ENCODE data around the gene WDFY1. TPM values are rescaled to one million over a fixed set of nuclear protein-coding genes. Genes with fewer than 3 reads are reported as not detected.

The WDFY1 gene
- total RNA-seq, 1 donor from 2014 or later, result 92.7 TPM

- no peak for FAIRE-seq
- peaks cover 6% of the 10 kb centered on the region for H3K36me3 ChIP-seq (ENCODE audit: control insufficient read depth, insufficient read depth, low read length)
- no peaks in the 10 kb centered on the region for H3K27me3 ChIP-seq (ENCODE audit: control insufficient read depth, insufficient read depth, low read length)
- DNase-seq (ENCODE audit: low read depth), result no peak
- H3K4me3 ChIP-seq (ENCODE audit: low read depth, low read length), result no peak overlapping the region
- TF ChIP-seq CTCF (IDR thresholded peaks at IDR 0.05; ENCODE audit: insufficient read depth, low read length, severe bottlenecking), result no peak
Measured at GRCh38 chr2:223905996-223906395, 39.1 kb downstream of the WDFY1 start.

GRCh38 chr2:223901854-223902253 is 43.3 kb downstream of the WDFY1 start:
- H3K27me3 ChIP-seq (ENCODE audit: control insufficient read depth, insufficient read depth, low read length), result no peaks in the 10 kb centered on the region
- peaks cover 9% of the 10 kb centered on the region for H3K36me3 ChIP-seq (ENCODE audit: control insufficient read depth, insufficient read depth, low read length)
- TF ChIP-seq CTCF (IDR thresholded peaks at IDR 0.05; ENCODE audit: insufficient read depth, low read length, severe bottlenecking), result no peak
- no peak for FAIRE-seq
- H3K4me3 ChIP-seq (ENCODE audit: low read depth, low read length), result no peak overlapping the region
- peak; percentile 14 for DNase-seq (ENCODE audit: low read depth)

GRCh38 chr2:223901311-223901710 is 43.8 kb downstream of the WDFY1 start:
- H3K36me3 ChIP-seq (ENCODE audit: control insufficient read depth, insufficient read depth, low read length), result peaks cover 9% of the 10 kb centered on the region
- H3K27me3 ChIP-seq (ENCODE audit: control insufficient read depth, insufficient read depth, low read length), result no peaks in the 10 kb centered on the region
- H3K4me3 ChIP-seq (ENCODE audit: low read depth, low read length), result no peak overlapping the region
- no peak for FAIRE-seq
- no peak for TF ChIP-seq CTCF (IDR thresholded peaks at IDR 0.05; ENCODE audit: insufficient read depth, low read length, severe bottlenecking)
- no peak for DNase-seq (ENCODE audit: low read depth)

- peaks cover 7% of the 10 kb centered on the region for H3K36me3 ChIP-seq (ENCODE audit: control insufficient read depth, insufficient read depth, low read length)
- no peak overlapping the region for H3K4me3 ChIP-seq (ENCODE audit: low read depth, low read length)
- DNase-seq (ENCODE audit: low read depth) (no peak), FAIRE-seq (no peak)
- no peaks in the 10 kb centered on the region for H3K27me3 ChIP-seq (ENCODE audit: control insufficient read depth, insufficient read depth, low read length)
- TF ChIP-seq CTCF (IDR thresholded peaks at IDR 0.05; ENCODE audit: insufficient read depth, low read length, severe bottlenecking), result no peak
Measured at GRCh38 chr2:223900531-223900930, 44.6 kb downstream of the WDFY1 start.

- no peak overlapping the region for H3K4me3 ChIP-seq (ENCODE audit: low read depth, low read length)
- peaks cover 7% of the 10 kb centered on the region for H3K36me3 ChIP-seq (ENCODE audit: control insufficient read depth, insufficient read depth, low read length)
- no peak for DNase-seq (ENCODE audit: low read depth)
- H3K27me3 ChIP-seq (ENCODE audit: control insufficient read depth, insufficient read depth, low read length), result no peaks in the 10 kb centered on the region
- no peak for FAIRE-seq
- TF ChIP-seq CTCF (IDR thresholded peaks at IDR 0.05; ENCODE audit: insufficient read depth, low read length, severe bottlenecking), result no peak
Measured at GRCh38 chr2:223900066-223900465, 45.1 kb downstream of the WDFY1 start.

GRCh38 chr2:223897669-223898330 is 47.3 kb downstream of the WDFY1 start:
- FAIRE-seq (no peak), DNase-seq (ENCODE audit: low read depth) (no peak)
- Histone ChIP-seq H3K36me3 (ENCODE audit: control insufficient read depth, insufficient read depth, low read length) (peaks cover 12% of the 10 kb centered on the region), H3K4me3 (ENCODE audit: low read depth, low read length) (no peak overlapping the region), H3K27me3 (ENCODE audit: control insufficient read depth, insufficient read depth, low read length) (no peaks in the 10 kb centered on the region)
- no peak for TF ChIP-seq CTCF (IDR thresholded peaks at IDR 0.05; ENCODE audit: insufficient read depth, low read length, severe bottlenecking)

Data from bronchial epithelial cell (primary cell).